ENCODE measurements around the gene PLA2G3.

The PLA2G3 gene

GRCh38 chr22:31139066-31139465 lies 1.2 kb downstream of the PLA2G3 start:
- FAIRE-seq = no peak
- no peak for TF ChIP-seq POLR2A (IDR thresholded peaks at IDR 0.05; ENCODE audit: low read depth, low read length)
- no peak for DNase-seq (ENCODE audit: insufficient read length, low spot score)

DNA sequence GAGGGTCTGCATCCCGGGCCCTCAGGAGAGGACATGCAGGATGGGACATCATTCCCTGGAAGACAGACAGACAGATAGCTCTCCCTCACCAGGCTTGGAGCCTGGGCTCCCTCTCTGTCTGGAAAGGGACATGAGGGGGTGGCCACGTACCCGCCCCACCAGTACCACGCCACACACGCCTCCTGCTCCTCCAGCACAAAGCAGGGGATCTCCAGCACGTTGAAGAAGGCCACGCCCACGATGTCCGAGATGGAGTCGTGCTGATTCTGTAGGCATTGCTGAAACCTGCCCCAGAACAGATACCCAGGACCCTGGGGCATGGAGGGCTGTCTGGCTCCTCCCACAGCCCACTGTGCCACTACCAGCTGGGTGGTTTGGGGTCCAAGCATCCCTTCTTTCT lies 2.2 kb downstream of the PLA2G3 start:
- FAIRE-seq (no peak), DNase-seq (ENCODE audit: insufficient read length, low spot score) (no peak)
- TF ChIP-seq POLR2A (IDR thresholded peaks at IDR 0.05; ENCODE audit: low read depth, low read length) = no peak

- TF ChIP-seq POLR2A (IDR thresholded peaks at IDR 0.05; ENCODE audit: low read depth, low read length) = no peak
- no peak for FAIRE-seq
- DNase-seq (ENCODE audit: insufficient read length, low spot score) = no peak
Measured at GRCh38 chr22:31137721-31138120, 2.6 kb downstream of the PLA2G3 start.

DNA sequence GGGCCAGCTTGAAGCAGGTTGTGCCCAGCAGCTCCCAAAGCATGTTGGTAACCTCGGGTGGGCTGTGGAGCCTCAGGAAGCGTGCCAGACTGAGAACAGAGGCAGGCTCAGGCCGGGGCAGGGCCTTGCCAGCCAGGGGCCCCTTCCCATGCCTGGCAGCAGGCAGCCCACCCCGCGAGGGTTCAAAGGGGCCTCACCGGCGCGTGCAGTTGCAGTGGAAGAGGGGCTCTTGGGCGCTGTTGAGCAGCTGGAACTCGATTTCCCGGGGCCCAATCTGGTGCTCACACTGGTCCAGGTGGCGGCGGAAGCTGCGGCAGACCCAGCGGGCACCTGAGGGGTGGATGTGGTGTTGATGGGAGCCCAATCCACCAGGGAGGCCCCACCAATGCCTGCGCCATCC lies 3.6 kb downstream of the PLA2G3 start:
- FAIRE-seq (no peak), DNase-seq (ENCODE audit: insufficient read length, low spot score) (no peak)
- TF ChIP-seq POLR2A (IDR thresholded peaks at IDR 0.05; ENCODE audit: low read depth, low read length) = no peak

DNA sequence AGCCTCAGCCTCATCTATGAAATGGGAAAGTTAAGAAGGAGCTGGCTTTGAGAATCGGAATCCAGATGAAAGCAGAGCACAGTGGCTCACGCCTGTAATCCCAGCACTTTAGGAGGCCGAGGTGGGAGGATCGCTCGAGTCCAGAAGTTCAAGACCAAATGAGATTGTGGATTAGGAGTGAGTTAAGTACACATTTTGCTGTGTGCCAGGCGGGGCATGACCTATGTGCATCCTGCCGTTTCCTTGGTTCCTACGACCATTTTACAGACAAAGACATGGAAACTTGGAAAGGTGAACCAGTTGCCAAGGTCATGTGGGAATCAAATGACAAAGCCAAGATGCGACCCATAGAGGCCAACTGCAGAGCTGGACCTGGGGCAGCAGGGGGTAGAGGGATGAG lies 4.2 kb downstream of the PLA2G3 start:
- no peak for TF ChIP-seq POLR2A (IDR thresholded peaks at IDR 0.05; ENCODE audit: low read depth, low read length)
- FAIRE-seq = no peak

DNA sequence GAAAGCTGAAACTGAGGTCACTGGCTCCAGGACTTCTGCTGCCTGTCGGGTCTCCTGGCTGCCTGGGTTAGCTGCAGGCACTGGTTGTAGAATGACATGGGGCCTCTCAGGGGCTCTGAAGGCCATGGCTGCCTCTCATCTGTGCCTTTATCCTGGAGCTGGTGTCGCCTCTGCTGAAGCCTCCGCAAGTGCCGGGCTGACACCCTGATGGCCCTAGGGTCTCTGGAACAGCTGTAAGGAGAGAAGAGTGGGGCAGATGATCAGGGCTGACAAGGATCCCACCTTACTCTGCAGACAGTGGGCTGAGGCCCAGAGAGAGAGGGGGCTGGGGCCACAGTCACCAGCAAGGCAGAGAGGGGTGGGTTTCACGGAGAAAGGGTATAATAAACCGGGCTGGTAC lies 4.6 kb downstream of the PLA2G3 start:
- TF ChIP-seq POLR2A (IDR thresholded peaks at IDR 0.05; ENCODE audit: low read depth, low read length) = no peak
- no peak for FAIRE-seq
- DNase-seq (ENCODE audit: insufficient read length, low spot score) = no peak

More for the DNA sequence above, 4.2 kb downstream of the PLA2G3 start:
- no peak for DNase-seq (ENCODE audit: insufficient read length, low spot score)

- FAIRE-seq = no peak
- no peak for TF ChIP-seq POLR2A (IDR thresholded peaks at IDR 0.05; ENCODE audit: low read depth, low read length)
- DNase-seq (ENCODE audit: insufficient read length, low spot score) = no peak
Measured at GRCh38 chr22:31134688-31135087, 5.6 kb downstream of the PLA2G3 start.

GRCh38 chr22:31133911-31134310 lies 6.4 kb downstream of the PLA2G3 start:
- TF ChIP-seq POLR2A (IDR thresholded peaks at IDR 0.05; ENCODE audit: low read depth, low read length) = no peak
- FAIRE-seq = no peak

DNA sequence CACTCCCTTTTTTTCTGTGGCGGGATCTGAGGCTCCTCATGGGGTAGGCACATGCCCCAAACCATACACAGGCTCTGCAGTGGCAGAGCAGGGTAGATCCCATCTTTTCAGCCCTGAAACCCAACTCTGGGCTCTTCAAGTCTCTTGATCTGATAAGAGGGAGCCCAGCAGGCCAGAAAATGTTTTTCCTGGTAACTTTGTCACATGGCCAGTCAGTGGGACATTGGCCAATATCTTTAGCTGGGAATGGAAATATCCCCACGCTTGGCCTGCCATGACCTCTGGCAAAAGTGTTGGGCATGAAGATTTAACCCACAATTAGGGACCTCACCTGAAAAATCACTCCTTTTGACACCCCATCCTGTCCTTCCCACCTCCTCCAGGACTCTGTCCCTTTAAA lies 9.4 kb downstream of the PLA2G3 start:
- FAIRE-seq = no peak
- no peak for TF ChIP-seq POLR2A (IDR thresholded peaks at IDR 0.05; ENCODE audit: low read depth, low read length)
- DNase-seq (ENCODE audit: insufficient read length, low spot score) = no peak

More at GRCh38 chr22:31133911-31134310, 6.4 kb downstream of the PLA2G3 start:
- DNase-seq (ENCODE audit: insufficient read length, low spot score) = no peak

DNA sequence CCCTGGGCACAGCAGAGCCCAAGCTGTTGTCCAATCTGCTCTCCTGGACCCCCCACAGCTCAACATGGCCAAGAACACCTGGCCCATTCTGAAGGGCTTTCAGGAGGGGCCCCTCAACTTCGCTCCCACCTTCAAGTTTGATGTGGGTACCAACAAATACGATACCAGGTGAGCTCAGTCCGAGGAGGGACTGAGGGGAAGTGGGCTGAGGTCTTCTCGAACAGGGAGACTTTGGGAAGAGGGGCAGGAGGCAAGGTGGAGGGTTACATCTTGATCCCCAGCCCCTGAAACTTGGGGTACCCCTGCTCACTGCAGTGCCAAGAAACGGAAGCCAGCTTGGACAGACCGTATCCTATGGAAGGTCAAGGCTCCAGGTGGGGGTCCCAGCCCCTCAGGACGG lies 12.2 kb downstream of the PLA2G3 start:
- no peak for TF ChIP-seq POLR2A (IDR thresholded peaks at IDR 0.05; ENCODE audit: low read depth, low read length)
- DNase-seq (ENCODE audit: insufficient read length, low spot score) = no peak
- FAIRE-seq = no peak

DNA sequence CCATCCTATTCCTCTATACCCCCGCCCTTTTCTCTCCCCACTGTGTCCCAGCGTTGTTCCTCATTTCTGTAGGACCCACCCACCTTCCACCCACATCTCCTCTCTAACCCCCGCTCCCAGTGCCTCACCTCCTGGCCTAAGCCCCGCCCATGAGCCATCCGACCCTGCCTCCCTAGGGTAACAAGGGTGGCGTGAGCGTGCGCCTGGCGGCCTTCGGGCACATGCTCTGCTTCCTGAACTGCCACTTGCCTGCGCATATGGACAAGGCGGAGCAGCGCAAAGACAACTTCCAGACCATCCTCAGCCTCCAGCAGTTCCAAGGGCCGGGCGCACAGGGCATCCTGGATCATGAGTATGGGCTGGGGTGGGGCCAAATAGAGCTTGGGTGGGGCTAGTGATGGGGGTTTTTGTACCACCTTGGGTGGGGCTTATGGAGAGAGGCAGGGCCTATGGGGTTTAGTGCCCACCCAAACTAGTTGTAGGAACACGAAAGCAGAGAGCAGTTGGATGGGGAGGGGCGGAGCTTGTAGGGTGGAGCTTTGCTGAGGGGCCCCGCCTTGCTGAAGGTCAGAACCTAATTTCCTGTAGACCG lies 13.0 kb downstream of the PLA2G3 start:
- no peak for DNase-seq (ENCODE audit: insufficient read length, low spot score)
- no peak for TF ChIP-seq POLR2A (IDR thresholded peaks at IDR 0.05; ENCODE audit: low read depth, low read length)
- no peak for FAIRE-seq

DNA sequence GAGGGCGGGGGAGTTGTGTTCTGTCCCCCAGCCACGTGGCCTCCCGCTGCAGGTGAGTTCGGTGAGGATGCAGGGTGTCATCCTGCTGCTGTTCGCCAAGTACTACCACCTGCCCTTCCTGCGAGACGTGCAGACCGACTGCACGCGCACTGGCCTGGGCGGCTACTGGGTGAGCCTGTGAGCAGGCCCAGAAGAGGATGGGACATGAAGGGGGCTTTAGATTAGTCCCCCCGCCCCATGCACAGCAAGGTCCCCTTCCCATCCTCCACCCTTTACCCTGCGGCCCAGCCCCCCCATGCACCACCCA lies 13.5 kb downstream of the PLA2G3 start:
- TF ChIP-seq POLR2A (IDR thresholded peaks at IDR 0.05; ENCODE audit: low read depth, low read length) = no peak
- no peak for DNase-seq (ENCODE audit: insufficient read length, low spot score)
- FAIRE-seq = no peak

GRCh38 chr22:31126128-31126868 lies 14.0 kb downstream of the PLA2G3 start:
- DNase-seq (ENCODE audit: insufficient read length, low spot score) (no peak), FAIRE-seq (no peak)
- no peak for TF ChIP-seq POLR2A (IDR thresholded peaks at IDR 0.05; ENCODE audit: low read depth, low read length)

DNA sequence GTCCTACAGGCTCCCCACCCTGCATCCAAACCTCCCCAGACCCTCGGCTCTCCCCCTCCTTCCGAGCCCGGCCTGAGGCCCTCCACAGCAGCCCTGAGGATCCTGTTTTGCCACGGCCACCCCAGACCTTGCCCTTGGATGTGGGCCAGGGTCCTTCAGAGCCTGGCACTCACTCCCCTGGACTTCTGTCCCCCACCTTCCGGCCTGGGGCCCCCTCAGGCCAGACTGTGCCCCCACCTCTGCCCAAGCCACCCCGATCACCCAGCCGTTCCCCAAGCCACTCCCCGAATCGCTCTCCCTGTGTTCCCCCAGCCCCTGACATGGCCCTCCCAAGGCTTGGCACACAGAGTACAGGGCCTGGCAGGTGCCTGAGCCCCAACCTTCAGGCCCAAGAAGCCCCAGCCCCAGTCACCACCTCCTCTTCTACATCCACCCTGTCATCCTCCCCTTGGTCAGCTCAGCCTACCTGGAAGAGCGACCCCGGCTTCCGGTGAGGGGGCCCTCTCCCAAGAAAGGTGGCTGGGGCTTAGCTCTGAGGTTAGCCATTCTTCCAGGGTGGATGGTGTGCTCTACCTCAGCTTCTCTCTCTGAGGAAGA lies 14.7 kb downstream of the PLA2G3 start:
- DNase-seq (ENCODE audit: insufficient read length, low spot score) (no peak), FAIRE-seq (no peak)
- no peak for TF ChIP-seq POLR2A (IDR thresholded peaks at IDR 0.05; ENCODE audit: low read depth, low read length)
